Fibroblast of skin of right biceps (primary cell): ENCODE data around the gene ARSG.
"Not testable (repeated sequence)": the region's sequence is repeated elsewhere in the genome, so short reads cannot be mapped to it uniquely, and the experiment has no call there.

Experiments used
- DNase-seq: peaks from one replicate; pipeline ENCODE4 v3.0.0-alpha.2; 2013

ARSG gene

GRCh38 chr17:68399638-68400403 is 108.5 kb downstream of the ARSG start:
- peak; percentile 50 for DNase-seq

- no peak for DNase-seq
These were observed 109.1 kb downstream of the ARSG start for GRCh38 chr17:68400404-68400735.

GRCh38 chr17:68401288-68401687 is 110.0 kb downstream of the ARSG start:
- DNase-seq = no peak

GRCh38 chr17:68403122-68403521 is 111.8 kb downstream of the ARSG start:
- no peak for DNase-seq

GRCh38 chr17:68403837-68404236 is 112.5 kb downstream of the ARSG start:
- DNase-seq = not testable (repeated sequence)

- DNase-seq = not testable (repeated sequence)
These were observed 116.4 kb downstream of the ARSG start for GRCh38 chr17:68407656-68408055.

- DNase-seq = peak; percentile 20
These were observed 122.6 kb downstream of the ARSG start for GRCh38 chr17:68413597-68414560.

- not testable (repeated sequence) for DNase-seq
These were observed 123.6 kb downstream of the ARSG start for GRCh38 chr17:68414901-68415300.

- DNase-seq = no peak
These were observed 126.0 kb downstream of the ARSG start for GRCh38 chr17:68417317-68417716.

- peak; percentile 9 for DNase-seq
These were observed 127.6 kb downstream of the ARSG start for GRCh38 chr17:68418876-68419275.

- no peak for DNase-seq
These were observed 128.8 kb downstream of the ARSG start for GRCh38 chr17:68420065-68420464.

GRCh38 chr17:68421486-68421885 is 130.2 kb downstream of the ARSG start:
- DNase-seq = no peak

- no peak for DNase-seq
These were observed 131.5 kb downstream of the ARSG start for GRCh38 chr17:68422821-68423220.

GRCh38 chr17:68423251-68423650 is 132.0 kb downstream of the ARSG start:
- no peak for DNase-seq

- DNase-seq = no peak
These were observed 132.9 kb downstream of the ARSG start for GRCh38 chr17:68424203-68424602.

GRCh38 chr17:68424861-68425260 is 133.6 kb downstream of the ARSG start:
- DNase-seq = no peak

GRCh38 chr17:68425979-68426378 is 134.7 kb downstream of the ARSG start:
- no peak for DNase-seq

- DNase-seq = no peak
These were observed 136.3 kb downstream of the ARSG start for GRCh38 chr17:68427575-68427974.

GRCh38 chr17:68428498-68429172 is 137.3 kb downstream of the ARSG start:
- DNase-seq = no peak

GRCh38 chr17:68429881-68430280 is 138.6 kb downstream of the ARSG start:
- DNase-seq = no peak

GRCh38 chr17:68431045-68431608 is 139.8 kb downstream of the ARSG start:
- no peak for DNase-seq

- DNase-seq = peak; percentile 14
These were observed 140.4 kb downstream of the ARSG start for GRCh38 chr17:68431661-68432071.
